Loucy (cell line): ENCODE measurements around the gene PHPT1.

Experiments used
- H2AFZ ChIP-seq: fragments of 200-600 bp; sonication (generic); 2 replicates; pipeline ENCODE4 v1.6.0; 2016; ENCODE audit warnings: antibody characterized with exemption, mild to moderate bottlenecking, low read length, moderate library complexity
- H3F3A ChIP-seq: fragments of 200-600 bp; 2 replicates; pipeline ENCODE4 v1.6.0; 2016; ENCODE audit warnings: antibody characterized with exemption, low read depth, mild to moderate bottlenecking
- H3K27me3 ChIP-seq: fragments of 200-600 bp; sonication (generic); 2 replicates; pipeline ENCODE4 v1.6.1; 2014; ENCODE audit warnings: low read length, mild to moderate bottlenecking; ENCODE audit not compliant: insufficient read depth, poor library complexity, severe bottlenecking
- H3K36me3 ChIP-seq: fragments of 200-600 bp; sonication (generic); 2 replicates; pipeline ENCODE4 v1.6.1; 2016; ENCODE audit warnings: low read length; ENCODE audit not compliant: insufficient read depth
- H3K4me1 ChIP-seq: fragments of 200-600 bp; sonication (generic); 2 replicates; pipeline ENCODE4 v1.5.1; 2014; ENCODE audit warnings: low read length, mild to moderate bottlenecking; ENCODE audit not compliant: insufficient read depth, poor library complexity, severe bottlenecking
- H3K4me2 ChIP-seq: fragments of 200-600 bp; sonication (generic); 2 replicates; pipeline ENCODE4 v1.6.0; 2014; ENCODE audit warnings: antibody characterized with exemption, low read length, low read depth, mild to moderate bottlenecking; ENCODE audit not compliant: poor library complexity, severe bottlenecking
- H3K4me3 ChIP-seq: fragments of 200-600 bp; sonication (generic); 2 replicates; pipeline ENCODE4 v1.5.1; 2014; ENCODE audit warnings: low read length, mild to moderate bottlenecking, mixed read lengths; ENCODE audit not compliant: poor library complexity, severe bottlenecking
- H3K79me2 ChIP-seq: fragments of 200-600 bp; sonication (generic); 2 replicates; pipeline ENCODE4 v1.6.1; 2014; ENCODE audit warnings: low read length; ENCODE audit not compliant: insufficient read depth
- H3K9ac ChIP-seq: fragments of 200-600 bp; sonication (generic); 2 replicates; pipeline ENCODE4 v1.6.0; 2014; ENCODE audit warnings: mild to moderate bottlenecking, low read depth, low read length, moderate library complexity; ENCODE audit not compliant: poor library complexity, severe bottlenecking
- H3K9me2 ChIP-seq: fragments of 200-600 bp; sonication (generic); replicated peaks from 2 replicates; pipeline ENCODE4 v1.6.1; 2016; ENCODE audit warnings: low read depth, low read length, mixed read lengths
- H3K9me3 ChIP-seq: fragments of 200-600 bp; sonication (generic); 2 replicates; pipeline ENCODE4 v1.6.1; 2014; ENCODE audit warnings: mild to moderate bottlenecking, antibody characterized with exemption, low read length, low read depth; ENCODE audit not compliant: insufficient read depth
- H4K20me1 ChIP-seq: fragments of 200-600 bp; sonication (generic); 2 replicates; pipeline ENCODE4 v1.6.0; 2014; ENCODE audit warnings: antibody characterized with exemption, low read length, mild to moderate bottlenecking; ENCODE audit not compliant: insufficient read depth, poor library complexity, severe bottlenecking
- CTCF ChIP-seq: fragments of 200-600 bp; sonication (generic); conservative IDR thresholded peaks from 2 replicates; pipeline ENCODE4 v1.5.1; 2014; ENCODE audit warnings: mild to moderate bottlenecking, antibody characterized with exemption, low read length
- EZH2phosphoT487 ChIP-seq: fragments of 200-600 bp; IDR thresholded peaks from 2 replicates; pipeline ENCODE4 v1.6.1; 2018; ENCODE audit warnings: antibody characterized with exemption, mild to moderate bottlenecking, moderate library complexity, borderline replicate concordance

Gene PHPT1

GRCh38 chr9:136899196-136899595 lies 50.0 kb downstream of the PHPT1 start:
- no peaks in the 10 kb centered on the region for H3K4me1 ChIP-seq
- H3K4me2 ChIP-seq: no peak overlapping the region
- H3K9me2 ChIP-seq: no peaks in the 10 kb centered on the region
- no peak overlapping the region for H3K4me3 ChIP-seq
- no peak overlapping the region for H3K9ac ChIP-seq
- H4K20me1 ChIP-seq: peaks cover 32% of the 10 kb centered on the region
- peaks cover 41% of the 10 kb centered on the region for H3K79me2 ChIP-seq
- no peaks in the 10 kb centered on the region for H3K9me3 ChIP-seq
- no peaks in the 10 kb centered on the region for H3K27me3 ChIP-seq
- H2AFZ ChIP-seq: no peak overlapping the region
- TF ChIP-seq EZH2phosphoT487: no peak
- H3K36me3 ChIP-seq: peaks cover 49% of the 10 kb centered on the region; the same call in 1 of the 2 replicates
- no peaks in the 10 kb centered on the region for H3F3A ChIP-seq

- no peak overlapping the region for H2AFZ ChIP-seq
- no peak overlapping the region for H3K4me3 ChIP-seq
- H3K9me3 ChIP-seq: no peaks in the 10 kb centered on the region
- H3K27me3 ChIP-seq: no peaks in the 10 kb centered on the region
- peaks cover 32% of the 10 kb centered on the region for H4K20me1 ChIP-seq
- H3K36me3 ChIP-seq: peaks cover 60% of the 10 kb centered on the region; the same call in 1 of the 2 replicates
- no peaks in the 10 kb centered on the region for H3K4me1 ChIP-seq
- no peaks in the 10 kb centered on the region for H3K9me2 ChIP-seq
- no peak overlapping the region for H3K4me2 ChIP-seq
- TF ChIP-seq CTCF: no peak
- no peak for TF ChIP-seq EZH2phosphoT487
- H3F3A ChIP-seq: no peaks in the 10 kb centered on the region
- H3K79me2 ChIP-seq: peaks cover 34% of the 10 kb centered on the region
- no peak overlapping the region for H3K9ac ChIP-seq
These were observed 51.3 kb downstream of the PHPT1 start for GRCh38 chr9:136900556-136900955.
